COLO829 (cell line): Measurements from ENCODE around the gene GNAS.

ENCODE experiments used
- DNase-seq: peaks from one replicate; pipeline ENCODE4 v3.0.0; 2012; ENCODE audit warnings: low spot score

Gene GNAS

DNA sequence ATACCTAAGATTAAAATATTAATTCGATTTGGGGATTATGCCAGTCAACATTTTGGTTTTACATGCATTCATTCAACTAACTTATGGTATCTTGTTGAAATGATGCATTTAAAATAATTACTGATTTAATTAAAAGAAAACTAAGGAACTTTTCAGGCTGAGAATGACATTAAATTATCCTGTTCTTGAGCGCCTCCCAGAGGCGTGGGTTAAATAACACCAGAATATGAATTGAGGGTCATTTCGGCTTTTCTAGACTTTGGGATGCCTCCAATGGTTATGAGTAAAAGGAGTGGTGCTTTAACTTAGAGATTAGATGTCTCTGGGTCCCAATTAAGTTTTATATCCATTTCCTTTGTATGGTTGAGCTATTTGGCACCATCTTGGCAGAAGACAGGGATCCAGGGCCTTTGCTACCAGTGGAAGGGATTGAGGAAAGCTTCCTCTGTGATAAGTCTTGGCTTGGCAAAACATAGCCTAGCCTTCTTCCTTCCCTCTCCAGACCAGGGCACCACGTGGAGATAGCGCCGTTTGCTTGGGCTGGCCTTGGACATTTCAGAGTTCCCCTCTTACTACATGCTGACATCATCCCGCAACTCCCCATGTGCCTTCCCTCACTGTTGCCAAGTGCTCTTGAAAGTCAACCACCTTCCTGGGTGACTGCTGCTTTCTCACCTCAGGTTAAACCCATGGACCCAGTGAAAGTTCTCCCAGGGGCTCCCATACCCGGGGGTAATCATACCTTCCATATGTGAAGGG, 28.7 kb downstream of the GNAS start:
- no peak for DNase-seq

DNA sequence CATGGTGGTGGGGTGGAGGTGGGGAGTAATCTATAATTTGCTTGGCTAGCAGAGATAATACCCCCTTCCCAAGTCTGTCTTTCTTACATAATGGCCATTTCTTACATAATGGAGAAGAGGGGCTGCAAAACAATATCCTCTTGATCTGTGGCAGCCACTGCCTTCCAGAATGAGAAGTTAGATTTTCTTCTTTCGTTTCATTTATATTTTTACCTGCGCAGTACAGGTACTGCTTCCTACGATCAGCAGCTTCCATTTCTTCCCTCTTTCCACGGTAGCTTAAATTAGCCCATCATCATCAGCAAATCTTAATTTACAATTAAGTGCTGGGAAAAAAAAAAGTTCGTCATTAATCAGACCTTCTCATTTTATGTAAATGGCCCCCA, 30.2 kb downstream of the GNAS start:
- DNase-seq: no peak

DNA sequence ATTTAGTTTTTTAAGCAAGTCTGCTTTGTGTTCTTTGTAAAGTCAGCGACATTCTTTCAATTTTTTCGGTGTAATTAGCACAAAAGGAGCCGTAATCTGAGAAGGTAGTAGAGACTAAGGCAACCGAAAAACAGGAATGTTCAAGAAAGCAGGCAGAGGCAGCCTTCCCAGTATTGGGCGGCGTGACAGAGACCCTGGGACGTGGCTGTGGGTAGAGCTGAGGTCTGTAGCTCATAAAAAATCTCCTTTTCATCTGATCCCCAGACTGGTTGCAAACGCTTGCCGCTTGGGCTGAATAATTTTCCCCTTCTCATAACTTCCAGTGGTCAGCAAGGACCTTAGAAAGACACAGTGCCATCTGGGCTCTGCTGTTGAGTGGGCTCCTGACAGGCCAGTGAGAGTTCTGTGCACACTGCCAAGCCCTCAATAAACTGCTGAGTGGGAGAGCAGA, 30.8 kb downstream of the GNAS start:
- DNase-seq: no peak

DNA sequence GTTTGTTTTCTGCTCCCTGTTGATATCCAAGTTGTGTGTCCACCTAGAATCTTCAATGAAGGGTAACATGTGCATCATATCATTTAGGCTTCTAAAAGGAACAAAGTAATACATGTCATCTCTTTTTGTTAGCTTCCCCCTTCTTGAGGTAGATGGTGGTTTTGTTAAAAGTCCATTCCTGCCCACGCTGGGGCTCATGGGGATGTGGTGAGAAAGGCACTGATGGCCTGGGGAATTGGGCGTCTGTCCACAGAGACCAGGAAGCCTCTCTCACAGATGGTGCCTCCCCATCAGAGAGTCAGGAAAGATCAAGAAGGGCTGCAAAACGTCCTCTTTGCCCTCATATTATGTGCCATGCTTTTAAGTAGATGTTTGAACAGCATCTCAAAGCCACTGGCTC, 32.5 kb downstream of the GNAS start:
- DNase-seq: no peak

DNA sequence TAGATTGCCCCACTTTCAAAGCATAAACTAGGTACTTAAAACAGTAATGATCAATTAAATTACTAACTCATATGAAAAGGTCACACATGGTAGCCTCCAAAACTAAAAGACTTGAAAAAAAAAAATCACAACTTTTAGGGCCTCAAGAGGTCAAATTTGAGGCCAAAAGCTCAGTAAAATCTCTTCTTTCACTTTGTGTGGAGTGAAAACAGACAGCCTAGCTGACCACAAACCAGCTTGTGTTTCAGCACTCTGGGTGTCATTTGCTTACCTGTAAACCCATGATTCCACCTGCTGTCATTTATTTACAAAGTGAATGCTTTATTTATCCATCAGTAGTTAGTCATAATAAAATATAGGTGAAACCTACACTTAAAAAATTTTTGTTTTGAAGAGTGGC, 34.0 kb downstream of the GNAS start:
- DNase-seq: no peak

DNA sequence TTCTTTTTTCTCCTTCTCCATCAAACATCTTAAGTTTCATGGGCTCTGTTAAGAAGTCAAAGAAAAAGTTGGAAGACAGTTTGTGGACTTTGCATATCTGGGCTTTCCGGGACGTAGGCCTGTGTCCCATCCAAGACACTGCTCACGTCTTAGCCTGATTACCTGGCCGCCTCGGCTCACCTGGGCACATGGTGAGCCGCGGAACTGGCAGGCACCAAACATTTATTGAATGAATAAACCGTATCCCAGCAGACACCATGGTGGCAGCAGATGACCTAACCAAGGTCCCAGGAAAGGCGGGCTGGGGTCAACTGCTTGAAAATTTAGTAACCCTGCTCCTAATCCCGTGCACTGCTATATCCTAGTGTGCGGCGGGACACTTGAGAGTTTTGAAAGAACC, 35.6 kb downstream of the GNAS start:
- DNase-seq: no peak

DNA sequence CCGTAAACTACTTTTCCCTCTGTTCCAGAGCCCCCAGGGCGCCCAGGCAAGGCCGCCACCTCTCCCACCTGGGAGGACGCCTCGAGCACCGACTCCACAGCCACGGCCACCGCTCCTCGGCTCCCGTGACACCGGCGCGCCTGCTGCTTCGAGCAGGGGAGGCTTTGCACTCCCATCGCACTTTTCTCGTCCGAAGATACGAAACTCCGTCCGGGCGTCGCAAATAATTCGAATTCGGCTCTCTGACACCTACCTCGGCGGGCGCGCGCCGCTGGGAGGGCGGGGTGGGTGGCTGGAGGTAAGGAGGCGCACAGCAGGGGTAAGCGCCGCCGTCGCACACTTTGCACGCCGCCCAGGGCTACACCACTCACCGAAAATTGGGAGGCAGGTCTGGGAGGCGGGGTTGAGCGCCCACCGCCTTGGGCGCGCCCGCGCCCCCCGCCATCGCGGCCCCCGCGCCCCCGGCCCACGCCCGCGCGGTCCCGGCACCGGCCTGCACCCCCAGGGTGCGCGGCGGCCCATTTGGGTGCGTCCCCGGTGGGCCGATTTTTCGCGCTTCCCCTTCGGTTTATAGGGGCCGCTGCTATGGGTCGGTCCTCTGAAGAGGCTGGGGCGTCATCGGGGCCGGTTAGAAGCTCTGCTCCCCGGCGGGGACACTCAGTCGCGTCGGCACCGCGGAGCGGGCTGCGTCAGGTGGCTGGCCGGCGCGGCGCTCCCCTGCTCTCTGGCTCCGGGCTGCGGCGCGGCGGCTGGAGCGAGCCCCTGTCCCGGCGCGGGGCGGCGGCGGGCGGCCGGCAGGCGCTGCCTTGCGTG, 36.2 kb downstream of the GNAS start:
- DNase-seq: no peak

DNA sequence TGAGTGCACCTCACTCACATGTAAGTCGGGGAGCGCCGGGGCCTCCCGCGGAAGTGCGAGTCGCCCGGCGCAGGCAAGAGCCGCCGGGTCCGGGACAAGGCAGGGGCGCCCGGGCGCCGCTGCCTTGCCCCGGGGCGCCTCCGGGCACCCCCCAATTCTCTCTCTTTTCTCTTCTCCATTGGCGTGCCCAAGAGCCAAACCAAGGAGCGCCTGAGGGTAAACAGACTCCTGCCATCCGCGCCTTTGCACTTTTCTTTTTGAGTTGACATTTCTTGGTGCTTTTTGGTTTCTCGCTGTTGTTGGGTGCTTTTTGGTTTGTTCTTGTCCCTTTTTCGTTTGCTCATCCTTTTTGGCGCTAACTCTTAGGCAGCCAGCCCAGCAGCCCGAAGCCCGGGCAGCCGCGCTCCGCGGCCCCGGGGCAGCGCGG, 36.8 kb downstream of the GNAS start:
- DNase-seq: no peak

DNA sequence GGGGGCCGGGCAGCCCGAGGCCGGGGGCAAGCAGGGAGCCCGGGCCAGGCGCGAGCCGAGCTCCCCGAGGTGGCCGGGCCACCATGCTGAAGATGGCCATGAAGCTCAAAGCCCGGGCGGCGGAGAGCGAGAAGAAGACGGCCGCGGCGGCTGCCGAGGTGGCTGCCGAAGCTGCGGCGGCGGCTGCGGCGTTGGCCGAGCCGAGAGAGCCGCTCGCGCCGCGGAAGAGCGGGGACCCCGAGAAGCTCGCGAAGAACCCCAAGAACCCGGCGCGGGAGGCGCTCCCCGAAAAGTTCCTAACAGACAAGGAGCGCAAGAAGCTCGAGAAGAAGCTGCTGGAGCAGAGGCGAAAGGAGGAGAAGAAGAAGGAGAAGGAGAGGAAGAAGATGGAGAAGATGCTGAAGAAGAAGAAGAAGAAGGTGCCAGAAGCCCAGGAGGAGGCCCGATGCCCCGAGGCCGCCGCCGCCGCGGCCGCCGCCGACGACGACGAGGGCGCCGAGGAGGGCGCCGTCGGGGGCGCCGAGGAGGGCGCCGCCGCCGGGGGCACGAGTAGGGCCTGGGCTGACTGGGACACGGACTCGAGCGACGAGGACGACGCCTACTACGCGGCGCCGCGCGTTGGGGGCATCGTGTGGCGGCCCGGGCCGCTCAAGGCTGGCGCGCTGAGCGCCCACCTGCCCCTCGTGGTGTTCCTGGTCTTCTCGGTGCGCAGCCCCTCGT, 37.4 kb downstream of the GNAS start:
- DNase-seq: no peak

DNA sequence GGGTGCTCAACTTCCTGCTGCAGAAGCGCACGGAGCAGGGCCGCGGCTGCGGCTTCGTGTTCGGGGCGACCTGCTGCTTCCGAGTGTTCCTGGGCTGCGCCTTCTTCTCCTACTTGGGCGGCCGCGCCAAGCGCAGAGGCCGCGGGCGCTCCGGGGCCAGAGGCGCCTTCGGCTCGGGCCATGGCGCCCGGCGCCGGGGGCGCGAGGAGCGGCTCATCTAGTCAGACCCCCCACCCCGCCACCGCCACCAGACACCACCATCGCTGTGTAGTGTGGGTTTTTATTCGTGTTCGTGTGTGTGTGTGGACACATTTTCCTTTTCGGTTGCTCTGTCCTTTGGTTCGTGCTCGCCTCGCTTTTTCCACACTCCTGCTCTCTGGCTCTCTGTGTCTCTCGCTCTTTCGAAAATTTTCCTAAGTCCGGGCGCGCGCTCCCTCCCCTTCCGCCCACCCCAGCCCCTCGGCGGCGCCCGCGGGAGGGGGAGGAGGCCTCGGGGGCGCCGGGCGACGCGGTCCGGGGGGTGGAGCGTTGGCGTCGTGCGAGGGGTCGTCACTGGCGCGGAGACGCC, 38.1 kb downstream of the GNAS start:
- peak; percentile 56 for DNase-seq

DNA sequence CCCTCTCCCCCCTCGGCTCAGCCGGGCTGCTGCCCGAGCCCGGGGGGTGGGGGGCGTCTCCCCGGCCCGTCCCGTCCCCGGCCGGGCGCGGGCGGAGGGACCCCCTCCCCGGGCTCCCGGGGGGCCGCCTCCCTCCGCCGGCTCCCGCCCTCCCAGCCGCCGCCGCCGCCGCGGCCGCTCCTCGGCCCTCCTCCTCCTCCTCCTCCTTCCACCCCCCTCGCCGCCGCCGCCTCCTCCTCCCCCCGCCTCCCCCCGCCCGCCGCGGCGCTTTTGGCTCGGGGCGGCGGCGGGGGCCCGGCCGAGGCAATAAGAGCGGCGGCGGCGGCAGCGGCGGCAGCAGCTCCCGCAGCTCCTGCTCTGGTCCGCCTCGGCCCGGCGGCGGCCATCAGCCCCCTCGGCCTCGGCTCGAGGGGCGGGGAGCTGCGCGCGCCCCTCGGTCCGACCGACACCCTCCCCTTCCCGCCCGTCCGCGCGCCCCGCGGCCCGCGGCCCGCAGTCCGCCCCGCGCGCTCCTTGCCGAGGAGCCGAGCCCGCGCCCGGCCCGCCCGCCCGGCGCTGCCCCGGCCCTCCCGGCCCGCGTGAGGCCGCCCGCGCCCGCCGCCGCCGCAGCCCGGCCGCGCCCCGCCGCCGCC, 38.7 kb downstream of the GNAS start:
- DNase-seq: no peak

DNA sequence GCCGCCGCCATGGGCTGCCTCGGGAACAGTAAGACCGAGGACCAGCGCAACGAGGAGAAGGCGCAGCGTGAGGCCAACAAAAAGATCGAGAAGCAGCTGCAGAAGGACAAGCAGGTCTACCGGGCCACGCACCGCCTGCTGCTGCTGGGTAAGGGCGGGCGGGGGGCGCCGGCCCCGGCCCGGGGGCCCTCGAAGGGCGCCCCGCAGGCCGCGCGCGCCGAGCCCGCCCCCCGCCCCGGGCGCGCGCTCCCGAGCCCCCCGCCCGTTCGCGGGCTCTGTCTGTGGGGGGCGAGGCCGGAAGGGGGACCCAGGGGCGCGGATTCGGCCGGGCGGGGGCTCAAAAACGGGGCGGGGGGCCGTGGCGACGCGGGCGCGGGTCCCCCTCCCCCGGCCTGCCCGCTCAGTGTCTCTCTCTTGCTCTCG, 39.2 kb downstream of the GNAS start:
- DNase-seq: no peak

DNA sequence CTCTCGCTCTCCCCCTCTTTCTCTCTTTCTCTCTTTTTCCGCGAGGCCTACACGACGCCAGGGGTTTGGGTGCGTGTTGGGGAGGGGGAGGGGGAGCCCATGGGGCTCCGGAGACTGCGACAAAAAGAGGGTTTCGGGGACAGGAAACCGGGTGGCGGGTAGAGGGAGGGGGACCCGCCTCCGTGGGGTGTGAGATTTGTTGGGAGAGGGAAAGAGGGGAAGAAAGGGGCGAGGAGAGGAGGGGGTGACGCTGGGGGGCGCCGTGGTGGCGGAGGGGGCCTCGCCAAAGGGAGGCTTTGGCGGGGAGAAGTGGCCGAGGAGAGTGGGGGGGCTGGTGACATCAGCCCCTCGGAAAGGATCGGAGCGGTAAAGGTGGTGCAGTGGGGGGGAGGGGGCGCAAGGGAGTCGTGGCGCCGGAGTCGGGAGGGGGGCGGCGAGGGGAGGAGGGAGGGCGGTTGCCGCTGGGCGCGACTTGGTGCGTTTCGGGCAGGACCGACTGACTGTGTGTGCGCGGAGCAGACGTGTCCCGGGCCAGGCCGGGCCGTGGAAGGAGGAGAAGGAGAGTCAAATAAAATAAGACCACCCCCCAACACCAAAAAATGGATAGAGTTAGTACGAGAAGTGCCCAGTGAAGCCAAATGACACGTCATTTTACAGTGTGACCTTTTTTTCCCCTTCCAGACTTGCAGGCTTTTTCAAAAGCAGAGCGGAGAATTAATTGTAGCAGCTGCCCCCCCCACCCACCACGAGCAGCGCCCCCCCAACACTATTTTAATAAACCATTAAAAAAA, 39.8 kb downstream of the GNAS start:
- peak; percentile 40 for DNase-seq

DNA sequence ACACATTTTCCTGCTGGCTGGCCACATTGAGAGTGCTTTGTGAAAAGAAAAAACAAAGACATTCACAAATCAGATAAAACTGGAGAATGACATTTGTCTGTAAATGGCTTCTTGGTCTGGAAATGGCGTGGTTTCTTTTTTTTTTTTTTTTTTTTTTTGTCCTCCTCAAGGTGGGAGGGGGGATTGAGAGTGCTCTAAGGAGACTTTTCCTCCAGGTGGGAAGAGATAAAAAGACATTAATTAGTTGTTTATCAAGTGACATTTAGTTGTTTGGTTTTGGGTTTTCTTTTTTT, 40.4 kb downstream of the GNAS start:
- peak; percentile 41 for DNase-seq

DNA sequence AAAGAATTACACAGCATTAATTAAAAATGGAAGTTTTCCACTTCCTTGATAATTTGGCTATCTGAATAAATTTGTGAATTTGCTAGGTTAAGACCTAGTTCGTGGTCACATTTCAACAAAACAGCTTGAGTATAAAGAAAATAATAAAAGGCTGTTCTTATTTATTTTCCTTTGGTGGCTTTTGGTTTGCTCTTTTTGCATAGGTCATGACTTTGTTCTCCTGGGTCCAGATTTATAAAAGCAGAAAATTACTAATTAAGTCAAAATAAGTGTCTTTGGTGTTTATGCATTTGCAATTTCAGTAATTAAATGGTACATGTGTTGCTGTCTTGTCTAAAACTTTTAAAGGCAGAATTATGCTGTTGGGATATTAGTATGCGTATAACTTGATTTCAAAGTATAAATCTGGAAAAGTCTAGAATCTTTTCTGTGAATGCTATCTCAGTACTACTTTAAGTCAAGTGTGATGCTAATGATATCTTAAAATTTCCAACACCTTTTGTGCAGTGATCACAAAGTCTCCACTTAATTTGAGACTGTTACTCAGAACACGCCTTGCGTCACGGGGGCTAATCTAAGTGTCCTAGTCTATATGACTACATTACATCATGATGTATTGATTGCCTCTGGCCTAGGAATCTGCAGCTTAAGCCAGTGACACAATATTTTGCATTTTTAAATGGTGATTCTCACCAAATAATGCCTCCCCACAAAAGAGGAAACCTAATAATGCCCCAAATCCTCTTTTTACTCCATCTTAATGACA, 41.0 kb downstream of the GNAS start:
- DNase-seq: no peak

DNA sequence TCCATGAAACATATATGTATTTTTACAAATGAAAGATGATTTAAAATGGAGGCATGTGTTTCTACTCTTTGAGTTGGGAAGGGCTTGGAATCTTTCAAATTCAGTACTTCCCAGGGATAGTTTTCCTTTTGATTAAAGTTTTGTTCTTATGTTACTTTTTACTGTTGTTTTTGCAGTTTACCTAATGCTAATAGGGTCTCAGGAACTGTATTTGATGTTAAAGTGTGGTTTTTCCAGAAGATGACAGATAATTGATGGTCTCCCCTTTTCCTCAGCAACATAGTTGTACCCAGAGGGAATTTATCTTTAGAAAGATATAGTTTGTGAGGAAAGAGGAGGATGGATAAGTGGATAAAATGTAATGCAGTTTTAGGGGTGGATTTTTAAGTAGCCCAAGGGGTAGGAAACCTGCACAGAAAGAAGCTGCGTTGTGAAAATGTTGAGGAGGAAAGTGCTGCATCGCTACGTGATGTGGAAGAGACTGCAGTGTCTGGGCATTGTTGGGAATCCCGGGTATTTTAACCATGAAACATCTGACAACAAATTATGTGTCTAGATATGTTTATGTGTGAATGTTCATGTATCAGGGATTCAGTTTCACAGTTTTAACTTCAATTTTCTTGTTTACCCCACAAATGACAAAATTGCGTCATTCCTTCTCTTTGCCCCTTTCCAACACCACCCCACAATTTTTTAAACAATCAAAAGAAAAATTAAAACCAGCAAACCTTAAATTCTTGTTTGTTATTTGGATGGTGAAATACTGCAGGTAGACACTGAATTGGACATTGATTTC, 42.3 kb downstream of the GNAS start:
- DNase-seq: no peak

DNA sequence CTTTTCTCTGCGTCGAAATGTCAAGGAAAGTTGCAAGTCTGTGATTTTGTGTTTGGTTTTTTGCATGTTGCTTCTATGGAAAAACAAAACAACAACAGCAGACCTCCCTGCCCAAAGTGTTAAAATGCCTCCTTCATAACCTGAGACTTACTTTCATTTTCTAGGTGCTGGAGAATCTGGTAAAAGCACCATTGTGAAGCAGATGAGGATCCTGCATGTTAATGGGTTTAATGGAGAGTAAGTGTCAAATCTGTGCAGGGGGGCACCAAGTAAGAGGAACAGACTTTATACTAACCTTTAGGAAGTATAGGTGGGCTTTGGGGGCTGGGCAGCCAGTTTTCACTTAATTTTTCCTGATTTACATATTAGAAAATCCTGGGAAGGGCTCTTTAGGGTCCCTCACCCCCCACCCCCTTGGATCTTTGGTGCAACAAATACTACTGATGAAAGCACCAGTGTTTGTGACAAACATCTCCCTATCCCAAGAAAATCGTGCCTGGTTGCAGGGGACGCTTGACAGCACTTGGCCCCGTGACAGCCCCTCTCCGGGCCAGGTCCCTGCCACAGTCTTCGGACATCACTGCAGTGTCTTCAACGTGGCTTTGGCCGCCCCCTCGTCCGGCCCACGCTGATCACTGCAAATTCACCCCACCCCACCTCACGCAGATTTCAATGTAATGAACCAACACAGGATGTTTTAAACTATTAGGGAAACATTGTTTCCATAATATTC, 43.1 kb downstream of the GNAS start:
- DNase-seq: no peak

DNA sequence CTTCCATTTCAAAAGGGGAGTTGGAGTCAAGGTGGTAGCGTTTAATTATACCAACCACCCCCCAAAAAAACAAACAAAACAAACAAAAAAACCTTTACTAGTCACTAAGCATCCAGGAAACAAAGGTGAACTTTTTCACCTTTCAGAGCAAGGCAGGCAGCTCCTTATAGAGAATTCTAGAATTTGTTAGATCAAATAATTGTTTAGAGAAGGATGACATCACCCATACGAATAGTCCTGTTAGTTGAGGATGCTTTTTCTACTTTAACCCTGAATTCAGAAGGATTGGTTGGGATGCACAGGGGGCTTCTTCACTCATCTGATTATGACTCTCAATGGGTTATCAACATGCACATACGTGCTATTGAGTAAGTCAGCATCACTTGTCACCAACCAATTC, 44.3 kb downstream of the GNAS start:
- DNase-seq: no peak

DNA sequence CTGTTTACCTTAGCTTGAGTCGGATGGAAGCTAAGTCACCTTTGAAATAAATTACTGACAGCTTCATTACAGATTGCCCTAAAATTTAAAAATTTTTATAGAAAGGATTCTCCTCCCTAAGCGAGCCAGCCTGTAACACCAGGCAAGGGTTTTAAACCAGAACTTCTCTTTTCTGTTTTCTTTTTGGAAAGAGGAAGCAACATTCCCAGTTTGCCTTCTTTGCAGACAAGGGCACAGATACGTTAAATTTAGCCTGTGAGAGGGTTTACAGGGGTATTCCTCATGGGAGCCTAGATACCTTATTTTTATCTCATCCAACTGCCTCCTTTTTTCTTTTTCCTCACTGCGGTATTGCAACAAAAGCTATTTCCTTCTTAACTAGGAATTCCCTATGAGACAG, 45.0 kb downstream of the GNAS start:
- DNase-seq: no peak
